T1000 (cell line): ENCODE measurements around the gene LRRK1.

Source experiments
- DNase-seq: peaks from one replicate; lab custom pipeline; 2025; ENCODE audit warnings: mixed read lengths; lab: John Stamatoyannopoulos, UW

LRRK1 gene

GRCh38 chr15:100890850-100891249 lies 28.3 kb upstream of the LRRK1 start:
- no peak for DNase-seq

DNA sequence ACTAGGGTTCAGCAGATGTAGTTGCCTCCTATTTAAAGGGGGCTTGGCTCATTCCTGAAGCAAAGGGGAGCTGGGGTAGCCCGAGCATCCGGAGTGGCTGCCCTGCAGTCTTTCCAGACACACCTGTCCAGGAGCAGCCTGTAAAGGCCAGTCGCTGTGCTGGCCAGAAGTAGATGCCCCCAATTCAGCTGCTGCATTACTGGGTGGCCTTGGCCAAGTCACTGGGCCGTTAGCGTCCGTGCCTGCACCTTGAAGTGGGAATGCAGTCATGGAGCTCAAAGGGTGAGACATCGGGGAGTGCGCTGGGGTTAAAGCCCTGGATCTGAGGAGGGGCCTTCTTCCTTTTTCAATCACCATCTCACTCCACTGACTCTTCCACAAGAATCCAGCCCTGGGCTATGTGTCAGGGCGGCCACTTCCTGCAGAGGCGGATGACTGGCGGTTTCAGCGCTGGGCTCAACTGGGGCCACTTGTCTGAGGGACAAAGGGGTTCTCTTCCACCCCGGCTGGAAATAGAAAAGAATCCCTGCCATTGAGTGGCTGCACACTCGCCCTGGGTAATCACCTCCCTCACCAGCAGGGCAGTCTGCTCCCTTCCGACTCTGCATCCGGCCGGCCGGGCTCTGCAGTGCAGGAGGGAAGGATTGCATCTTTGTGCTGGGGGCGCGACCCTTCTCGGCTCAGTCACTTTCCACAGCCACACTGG lies 27.7 kb upstream of the LRRK1 start:
- no peak for DNase-seq

DNA sequence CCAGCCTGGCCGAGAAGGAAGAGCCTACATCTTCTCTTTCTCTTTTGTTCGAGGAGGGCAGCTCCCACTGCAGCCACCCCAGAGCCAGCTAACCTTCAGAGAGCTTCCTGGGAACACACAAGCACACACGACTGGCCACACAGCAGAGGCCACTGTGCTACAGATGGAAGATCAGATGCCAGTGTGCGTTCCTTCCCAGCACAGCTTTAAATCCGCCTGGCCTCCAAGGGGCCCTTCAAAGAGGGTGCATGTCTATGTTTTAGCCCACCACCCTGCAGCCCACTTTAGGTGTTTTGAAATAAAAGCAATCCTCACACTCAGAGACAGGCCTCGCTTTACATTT lies 27.2 kb upstream of the LRRK1 start:
- no peak for DNase-seq

- DNase-seq = no peak
These were observed 25.7 kb upstream of the LRRK1 start for GRCh38 chr15:100893261-100893963.

- DNase-seq = no peak
These were observed 25.2 kb upstream of the LRRK1 start for GRCh38 chr15:100893964-100894295.

DNA sequence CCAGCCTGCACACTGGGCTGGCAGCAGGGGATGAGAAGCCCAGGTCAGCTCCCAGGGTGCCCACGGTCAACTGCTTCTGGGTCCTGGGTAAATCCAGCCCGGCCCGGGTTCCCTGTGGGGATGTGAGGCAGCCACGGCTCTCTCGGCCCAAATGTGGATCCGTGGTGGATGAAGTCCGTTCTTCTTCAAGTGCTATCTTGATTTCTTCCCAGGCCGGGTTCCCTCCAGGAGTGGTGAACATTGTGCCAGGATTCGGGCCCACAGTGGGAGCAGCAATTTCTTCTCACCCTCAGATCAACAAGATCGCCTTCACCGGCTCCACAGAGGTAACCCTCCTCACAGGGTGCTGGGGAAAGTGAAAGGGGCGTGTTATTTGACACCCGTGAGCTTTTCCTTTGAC lies 23.4 kb upstream of the LRRK1 start:
- DNase-seq = no peak

DNA sequence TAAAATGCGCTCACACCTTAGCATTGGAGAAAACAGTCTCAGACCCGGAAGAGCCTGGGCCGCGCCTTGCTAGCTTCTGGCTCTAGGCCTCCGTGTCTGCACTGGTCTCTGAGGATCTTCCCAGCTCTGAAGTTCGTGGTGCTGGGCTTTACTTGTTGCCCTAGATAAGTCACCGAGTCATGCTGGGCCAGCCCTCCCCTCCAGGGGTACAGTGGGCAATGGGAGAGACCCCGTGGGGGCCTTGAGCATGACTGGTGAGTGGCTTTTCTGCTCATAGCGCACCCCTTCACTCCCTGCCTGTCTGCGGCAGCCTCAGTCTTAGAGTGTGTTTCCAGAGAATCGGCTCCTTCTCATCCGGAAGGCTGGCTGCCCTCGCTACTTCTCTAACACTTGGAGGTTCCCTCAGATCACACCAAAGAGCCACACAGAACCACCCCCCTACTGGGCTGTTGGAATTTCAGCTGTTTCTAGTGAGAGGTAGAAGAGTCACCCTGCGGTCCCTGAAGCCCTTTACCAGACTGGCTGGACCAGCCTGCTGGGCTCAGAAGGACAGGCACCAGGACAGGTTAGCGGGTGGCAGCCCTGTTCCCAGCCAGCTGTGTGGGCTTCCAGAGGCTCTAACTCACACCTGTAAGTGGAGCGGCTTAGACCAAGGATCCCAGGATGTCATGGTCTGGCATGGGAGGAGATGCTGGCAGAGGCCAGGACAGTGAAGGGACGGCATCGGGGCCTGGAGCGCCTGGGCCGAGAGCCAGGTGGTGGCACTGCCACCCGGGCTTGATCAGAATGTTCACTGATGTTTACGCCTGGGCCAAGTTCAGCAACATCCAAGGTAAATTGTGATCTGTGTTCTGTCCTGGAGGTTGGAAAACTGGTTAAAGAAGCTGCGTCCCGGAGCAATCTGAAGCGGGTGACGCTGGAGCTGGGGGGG lies 21.7 kb upstream of the LRRK1 start:
- no peak for DNase-seq

- DNase-seq = no peak
These were observed 21.0 kb upstream of the LRRK1 start for GRCh38 chr15:100898152-100898490.

- DNase-seq = no peak
These were observed 20.3 kb upstream of the LRRK1 start for GRCh38 chr15:100898661-100899462.

DNA sequence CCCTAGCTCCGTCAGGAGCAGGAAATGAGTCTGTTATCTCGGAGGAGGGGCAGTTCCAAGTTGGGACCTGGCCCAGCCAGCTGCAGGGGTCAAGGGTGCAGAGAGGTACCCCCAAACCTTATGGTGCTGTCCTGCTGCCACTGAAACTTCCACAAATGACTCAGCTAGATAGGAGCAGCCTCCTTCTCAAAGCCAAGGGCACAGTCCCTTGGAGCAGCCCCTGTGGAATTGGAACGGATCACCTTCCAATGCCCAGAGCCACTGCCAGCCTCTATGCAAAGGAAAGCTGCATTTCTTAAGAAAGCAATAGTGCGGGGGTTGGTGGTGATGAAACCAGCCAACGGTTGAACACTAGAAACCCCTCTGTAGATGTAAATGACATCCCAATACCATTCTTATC lies 19.6 kb upstream of the LRRK1 start:
- no peak for DNase-seq

- DNase-seq = no peak
These were observed 18.9 kb upstream of the LRRK1 start for GRCh38 chr15:100900136-100900794.

- no peak for DNase-seq
These were observed 18.4 kb upstream of the LRRK1 start for GRCh38 chr15:100900795-100901169.

GRCh38 chr15:100901296-100901695 lies 17.9 kb upstream of the LRRK1 start:
- DNase-seq = no peak

DNA sequence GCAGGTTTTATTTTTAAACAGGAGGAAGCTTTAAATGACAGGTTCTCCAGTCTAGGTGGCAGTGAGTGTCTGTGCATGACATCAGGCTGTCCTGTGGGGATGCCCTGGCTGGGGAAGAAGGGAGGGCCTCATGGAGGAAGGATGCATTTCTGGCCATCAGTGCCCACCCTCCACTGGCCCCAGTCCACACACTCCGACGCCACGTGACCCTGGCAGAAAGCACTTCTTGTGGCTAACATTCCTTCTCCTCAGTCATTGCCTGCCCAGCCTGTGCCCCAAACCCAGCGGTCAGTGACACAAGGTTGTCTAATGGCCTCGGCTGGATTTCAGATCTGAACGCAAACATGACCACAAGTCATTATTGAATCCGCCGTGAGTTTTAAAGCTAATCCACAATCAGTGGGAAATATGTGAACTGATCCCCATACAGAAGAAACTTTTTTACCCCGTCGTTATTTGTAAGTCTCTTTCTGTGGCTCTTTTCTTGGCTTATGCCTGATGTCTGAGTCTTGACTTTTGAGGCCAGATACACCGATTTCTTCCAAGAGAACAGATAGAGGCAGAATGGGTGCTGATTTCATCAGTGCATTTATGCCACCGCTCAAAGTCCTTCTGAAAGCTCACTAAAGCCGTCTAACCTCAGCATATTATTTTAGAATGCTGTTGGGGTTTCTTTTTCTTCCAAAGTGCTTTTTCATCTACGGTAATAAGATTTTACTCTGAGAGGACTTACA lies 17.3 kb upstream of the LRRK1 start:
- no peak for DNase-seq

DNA sequence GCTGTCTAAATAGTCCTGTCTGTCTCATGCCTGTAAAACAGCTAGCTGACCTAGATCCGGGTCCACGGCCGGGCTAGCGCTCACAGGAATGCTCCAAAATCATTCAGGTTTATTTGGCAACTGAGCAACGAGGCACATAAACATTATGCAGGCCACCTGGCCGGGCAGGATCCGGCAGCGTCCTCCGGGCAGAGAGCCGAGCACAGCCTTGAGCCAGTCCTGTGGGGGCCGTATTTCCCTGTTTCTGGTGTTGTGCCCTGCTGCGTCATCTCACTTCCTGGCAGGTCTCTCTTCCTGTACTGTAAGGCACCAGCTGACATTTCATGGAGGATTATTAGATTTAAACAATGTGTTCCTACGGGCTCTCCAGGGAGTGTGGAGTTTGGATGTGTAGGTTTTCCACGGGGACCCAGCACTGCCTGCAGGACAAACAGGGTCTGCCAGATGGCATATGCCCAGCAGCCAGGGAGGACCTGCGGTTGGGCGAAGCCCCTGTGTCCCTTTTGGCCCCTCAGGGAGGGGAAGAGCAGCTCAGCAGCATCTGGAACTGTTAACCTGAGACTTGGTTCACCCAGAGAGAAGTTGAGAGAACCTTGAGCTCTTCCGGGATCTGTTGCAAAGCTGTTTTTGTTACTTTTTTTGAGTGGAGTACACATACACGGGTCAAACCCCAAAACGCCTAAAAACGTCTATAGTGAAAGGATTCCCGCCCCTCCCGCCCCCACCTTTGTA lies 16.6 kb upstream of the LRRK1 start:
- DNase-seq = peak; percentile 30

DNA sequence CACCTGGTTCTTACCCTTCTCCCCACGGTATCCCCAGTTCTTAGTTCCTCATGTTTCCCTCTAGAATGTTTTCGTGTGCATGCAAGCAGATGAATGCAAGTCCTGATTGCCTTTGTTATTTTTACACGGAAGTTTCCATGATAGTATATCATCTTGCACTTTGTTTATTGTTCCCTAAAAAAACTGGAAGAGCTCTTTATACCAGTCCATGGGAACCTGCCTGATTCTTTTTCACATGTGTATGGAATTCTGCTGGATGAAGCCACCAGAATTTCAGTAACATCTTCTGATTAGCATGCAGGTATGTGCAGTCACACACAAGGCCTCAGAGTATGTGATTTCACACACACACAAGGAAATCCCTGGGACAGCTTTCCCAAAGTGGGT lies 16.0 kb upstream of the LRRK1 start:
- DNase-seq = no peak

GRCh38 chr15:100905850-100906249 lies 13.3 kb upstream of the LRRK1 start:
- no peak for DNase-seq

GRCh38 chr15:100908466-100908865 lies 10.7 kb upstream of the LRRK1 start:
- DNase-seq = no peak

- DNase-seq = no peak
These were observed 9.6 kb upstream of the LRRK1 start for GRCh38 chr15:100909565-100909964.
